Left lung (tissue), 10 donors: ENCODE results near the gene SLC12A9. TPM values are rescaled to one million over a fixed set of nuclear protein-coding genes. Genes with fewer than 3 reads are reported as not detected.
"Not testable (repeated sequence)": the region's sequence is repeated elsewhere in the genome, so short reads cannot be mapped to it uniquely, and the experiment has no call there.

Experiments
- ATAC-seq: fragments of 200-7000 bp; cut with Tn5 transposase; one replicate; pipeline ENCODE4 v1.9.1; 2020; ENCODE audit warnings: moderate library complexity
- DNase-seq, 4 donors: peaks; one replicate each; pipeline ENCODE4 v3.0.0-alpha.2; 2013 to 2020
- H3K27ac ChIP-seq, 2 donors: fragments of 200-600 bp; sonication (generic) in 1 of 2; one replicate each; pipeline versions ENCODE4 v1.5.0 to v1.8.0; 2020 to 2021
- H3K27me3 ChIP-seq, 2 donors: fragments of 200-600 bp; sonication (generic) in 1 of 2; one replicate each; pipeline versions ENCODE4 v1.5.0 to v1.8.0; 2020 to 2021
- H3K36me3 ChIP-seq, 2 donors: fragments of 200-600 bp; sonication (generic) in 1 of 2; one replicate each; pipeline versions ENCODE4 v1.5.0 to v1.8.0; 2020 to 2021
- H3K4me1 ChIP-seq, 2 donors: fragments of 200-600 bp; one replicate each; pipeline ENCODE4 v1.8.0; 2021
- H3K4me3 ChIP-seq, 2 donors: fragments of 200-600 bp; sonication (generic) in 1 of 2; one replicate each; pipeline versions ENCODE4 v1.5.0 to v1.8.0; 2020 to 2021; ENCODE audit warnings: mild to moderate bottlenecking in 1 of 2
- H3K9me3 ChIP-seq, 2 donors: fragments of 200-600 bp; sonication (generic) in 1 of 2; one replicate each; pipeline versions ENCODE4 v1.5.0 to v1.8.0; 2020 to 2021
- CTCF ChIP-seq, 2 donors: fragments of 200-600 bp; sonication (generic) in 1 of 2; IDR thresholded peaks; one replicate each; pipeline versions ENCODE4 v1.5.0 to v1.8.0; 2021; ENCODE audit warnings: antibody characterized with exemption in 2 of 2
- intact Hi-C, 2 donors: fragments of 100-400 bp; cut with DNase I; formaldehyde crosslinking; loops; one replicate each; pipeline versions ENCODE4 v1.11.2 to v1.14.2; 2022
- polyA plus RNA-seq, 6 donors: library from polyadenylated mRNA; unstranded; fragments of 120-200 nt; gene quantifications; one replicate each; pipeline ENCODE4 v1.2.1, GENCODE V29; 2013; ENCODE audit not compliant: insufficient read length in 6 of 6
- total RNA-seq, 2 donors: library from RNA; stranded (reverse); fragmentation: NEBNext Ultra II Directional; extraction: Animal tissue kit (Norgen Biotek cat#: 25700); gene quantifications; one replicate each; pipeline ENCODE4 v1.2.1, GENCODE V29; 2021
- donor health status: DM: no; HTN: yes; CAD: no.
- donor health status: DM: no; HTN: no; CAD: no.

The SLC12A9 gene
- total and polyA plus RNA-seq, 8 donors, result 32.2 to 53.7 (median 40.8) TPM

- intact Hi-C loops, result no loop called here
- H3K9me3 ChIP-seq, result no peaks in the 10 kb centered on the region
- ATAC-seq (no peak), DNase-seq (no peak)
- H3K4me3 ChIP-seq, result no peak overlapping the region
- H3K27ac ChIP-seq, result no peak overlapping the region
- H3K36me3 ChIP-seq, result peaks cover 0 to 95% of the 10 kb centered on the region in 2 donors
- no peak for TF ChIP-seq CTCF (IDR thresholded peaks at IDR 0.05)
- no peaks in the 10 kb centered on the region for H3K27me3 ChIP-seq
- peaks cover 0 to 10% of the 10 kb centered on the region in 2 donors for H3K4me1 ChIP-seq
Observed at GRCh38 chr7:100812729-100813128, 39.8 kb upstream of the SLC12A9 start.

- ATAC-seq, result not testable (repeated sequence)
Observed at GRCh38 chr7:100816515-100816914, 36.0 kb upstream of the SLC12A9 start.

GRCh38 chr7:100817097-100817496 lies 35.4 kb upstream of the SLC12A9 start:
- Histone ChIP-seq H3K9me3 (no peaks in the 10 kb centered on the region), H3K36me3 (peaks cover 0 to 94% of the 10 kb centered on the region in 2 donors), H3K4me3 (no peak overlapping the region), H3K27me3 (no peaks in the 10 kb centered on the region), H3K4me1 (peaks cover 0 to 10% of the 10 kb centered on the region in 2 donors), H3K27ac (no peak overlapping the region)
- intact Hi-C loops, result no loop called here
- no peak for TF ChIP-seq CTCF (IDR thresholded peaks at IDR 0.05)
- ATAC-seq (no peak), DNase-seq (no peak)

More at GRCh38 chr7:100816515-100816914, 36.0 kb upstream of the SLC12A9 start:
- Histone ChIP-seq H3K36me3 (peaks cover 0 to 94% of the 10 kb centered on the region in 2 donors), H3K4me1 (peaks cover 0 to 10% of the 10 kb centered on the region in 2 donors)
- H3K9me3 ChIP-seq, intact Hi-C loops, H3K27me3 ChIP-seq, H3K4me3 ChIP-seq, DNase-seq, H3K27ac ChIP-seq: not testable (repeated sequence)

GRCh38 chr7:100818366-100818765 lies 34.1 kb upstream of the SLC12A9 start:
- peaks cover 0 to 94% of the 10 kb centered on the region in 2 donors for H3K36me3 ChIP-seq
- DNase-seq (peak in 1 of 4 donors; percentile 67), ATAC-seq (no peak)
- no peak for TF ChIP-seq CTCF (IDR thresholded peaks at IDR 0.05)
- H3K27ac ChIP-seq, result no peak overlapping the region
- H3K27me3 ChIP-seq, result no peaks in the 10 kb centered on the region
- intact Hi-C loops, result no loop called here
- H3K4me1 ChIP-seq, result peaks cover 0 to 10% of the 10 kb centered on the region in 2 donors
- H3K9me3 ChIP-seq, result no peaks in the 10 kb centered on the region
- H3K4me3 ChIP-seq, result no peak overlapping the region

GRCh38 chr7:100818825-100819224 lies 33.7 kb upstream of the SLC12A9 start:
- H3K36me3 ChIP-seq, result peaks cover 0 to 94% of the 10 kb centered on the region in 2 donors
- H3K4me1 ChIP-seq, result peaks cover 0 to 7% of the 10 kb centered on the region in 2 donors
- TF ChIP-seq CTCF (IDR thresholded peaks at IDR 0.05), result no peak
- no peaks in the 10 kb centered on the region for H3K27me3 ChIP-seq
- intact Hi-C loops, result no loop called here
- no peak overlapping the region for H3K27ac ChIP-seq
- H3K4me3 ChIP-seq, result no peak overlapping the region
- no peak for ATAC-seq
- no peaks in the 10 kb centered on the region for H3K9me3 ChIP-seq
- DNase-seq, result peak in 1 of 4 donors; percentile 20

- Histone ChIP-seq H3K9me3 (no peaks in the 10 kb centered on the region), H3K4me3 (no peak overlapping the region), H3K27me3 (no peaks in the 10 kb centered on the region), H3K4me1 (peaks cover 0 to 10% of the 10 kb centered on the region in 2 donors), H3K36me3 (peaks cover 0 to 93% of the 10 kb centered on the region in 2 donors), H3K27ac (no peak overlapping the region)
- TF ChIP-seq CTCF (IDR thresholded peaks at IDR 0.05), result no peak
- ATAC-seq, result no peak
- peak in 1 of 4 donors; percentile 61 for DNase-seq
- intact Hi-C loops, result no loop called here
Observed at GRCh38 chr7:100819586-100819985, 32.9 kb upstream of the SLC12A9 start.
